HG03097 (cell line): Measurements from ENCODE around the gene SORBS1.

ENCODE experiments used
- ATAC-seq: cut with Tn5 transposase; IDR thresholded peaks from one replicate; pipeline ENCODE4 v1.9.1; 2021; ENCODE audit not compliant: unreplicated experiment, low FRiP score

Gene SORBS1

DNA sequence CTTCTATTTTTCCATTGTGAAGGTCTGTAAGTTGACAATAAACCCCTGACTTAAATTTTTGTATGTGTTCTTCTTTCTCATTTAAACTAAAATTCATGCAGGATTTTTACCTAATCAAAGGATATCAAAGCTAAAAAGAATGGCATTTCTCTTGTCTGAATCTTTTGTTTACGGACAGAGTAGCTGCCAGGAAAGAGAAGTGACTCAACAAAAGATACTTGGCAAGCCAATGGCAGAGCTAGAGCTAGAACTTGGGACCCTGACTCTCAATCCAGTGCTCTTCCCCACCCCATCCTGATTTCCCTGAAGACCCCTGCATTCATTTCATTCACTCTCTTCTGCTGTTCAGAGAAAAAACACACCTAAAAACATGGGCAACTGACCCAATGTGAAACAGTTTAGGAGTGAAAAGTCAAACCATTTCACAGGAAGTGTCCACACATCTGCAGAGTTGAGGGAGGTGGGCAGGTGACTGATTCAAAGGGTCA, 230.2 kb downstream of the SORBS1 start:
- ATAC-seq: no peak

DNA sequence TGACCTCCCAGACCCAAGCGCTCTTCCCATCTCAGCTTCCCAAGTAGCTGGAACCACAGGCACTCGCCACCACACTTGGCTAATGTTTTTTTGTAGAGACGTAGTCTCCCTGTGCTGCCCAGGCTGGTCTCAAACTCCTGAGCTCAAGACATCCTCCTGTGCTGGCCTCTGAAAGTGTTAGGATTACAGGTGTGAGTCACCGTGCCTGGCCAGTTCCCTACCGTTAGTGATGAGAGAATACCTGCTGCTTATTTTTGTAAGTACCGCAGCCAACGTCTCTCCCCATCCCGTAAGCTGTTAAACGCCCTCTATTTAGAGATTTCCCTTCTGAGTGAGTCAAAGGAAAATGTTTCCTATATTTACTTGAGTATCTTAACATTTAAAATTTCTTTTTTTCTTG, 231.9 kb downstream of the SORBS1 start:
- no peak for ATAC-seq

DNA sequence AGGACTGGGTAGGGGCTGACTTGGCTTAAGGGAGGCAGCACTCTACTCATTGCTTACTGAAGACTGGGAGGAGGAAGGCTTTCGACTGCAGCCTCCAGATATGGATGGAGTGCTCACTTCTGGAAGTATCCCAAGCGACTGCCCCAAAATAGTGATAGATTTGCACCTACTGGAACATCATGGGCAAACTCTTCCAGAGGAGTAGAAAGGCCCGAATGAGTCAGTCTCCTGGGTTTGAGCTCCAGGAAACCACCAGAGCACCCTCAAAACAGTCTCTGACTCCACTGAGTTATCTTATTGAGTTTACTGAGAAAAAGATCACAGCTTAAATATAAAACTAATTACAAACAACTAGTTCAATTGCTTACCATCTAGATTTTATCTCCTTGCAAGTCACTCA, 233.2 kb downstream of the SORBS1 start:
- ATAC-seq: no peak

DNA sequence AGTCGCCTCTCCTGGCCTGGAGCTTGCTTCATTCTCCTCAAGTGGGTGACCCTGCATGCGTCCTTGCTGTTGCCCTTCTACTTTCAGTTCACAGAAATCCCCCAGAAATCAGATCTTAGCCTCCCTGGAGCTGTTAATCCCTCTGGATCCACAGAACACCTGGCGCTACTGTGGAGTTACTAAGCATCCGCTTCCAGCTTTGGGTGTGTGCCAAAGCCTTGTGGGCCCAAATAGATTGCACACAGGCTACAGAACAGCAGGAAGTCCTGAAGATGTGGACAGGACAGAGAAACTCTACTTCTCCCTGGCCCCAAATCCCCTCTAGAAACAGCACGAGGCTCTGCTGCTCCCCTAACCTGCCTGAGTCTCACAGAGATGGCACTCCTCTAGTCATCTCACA, 233.8 kb downstream of the SORBS1 start:
- no peak for ATAC-seq

DNA sequence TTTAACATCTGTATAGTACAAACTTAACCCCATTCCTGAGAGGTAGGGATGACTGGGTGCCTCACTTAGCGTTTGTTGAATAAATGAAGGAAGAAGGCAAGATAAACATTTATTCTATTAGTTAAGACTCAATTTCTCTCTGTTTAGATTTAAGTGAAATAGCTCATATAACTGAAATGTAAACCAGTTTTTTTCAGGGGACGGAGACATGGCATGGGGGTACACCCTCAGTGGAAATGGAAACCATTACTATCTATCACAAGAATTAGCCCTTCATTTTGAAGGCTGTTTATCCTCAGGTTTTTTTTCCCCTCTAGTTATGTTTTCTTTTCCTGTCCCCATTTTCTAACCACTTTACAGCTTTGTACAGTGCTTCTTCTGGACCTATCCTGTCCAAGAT, 234.8 kb downstream of the SORBS1 start:
- ATAC-seq: no peak

DNA sequence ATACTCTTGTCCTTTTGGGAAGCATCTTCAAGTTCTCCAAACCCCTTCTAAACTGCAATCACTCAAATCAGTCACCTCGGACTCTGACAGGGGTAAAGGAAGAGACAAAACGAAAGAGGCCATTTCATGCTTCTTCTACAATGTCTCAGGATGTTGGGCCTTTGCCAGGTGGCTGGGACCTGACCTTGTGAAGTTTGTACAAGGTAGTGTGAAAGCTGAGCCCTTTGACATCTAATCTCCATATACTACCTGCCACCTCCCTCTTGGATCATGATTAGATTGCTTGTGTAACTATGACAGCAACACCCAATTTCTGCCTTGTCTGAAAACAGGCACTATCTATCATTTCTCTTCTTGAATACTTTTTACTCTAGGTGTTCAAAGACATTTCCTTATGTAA, 235.3 kb downstream of the SORBS1 start:
- ATAC-seq: no peak

DNA sequence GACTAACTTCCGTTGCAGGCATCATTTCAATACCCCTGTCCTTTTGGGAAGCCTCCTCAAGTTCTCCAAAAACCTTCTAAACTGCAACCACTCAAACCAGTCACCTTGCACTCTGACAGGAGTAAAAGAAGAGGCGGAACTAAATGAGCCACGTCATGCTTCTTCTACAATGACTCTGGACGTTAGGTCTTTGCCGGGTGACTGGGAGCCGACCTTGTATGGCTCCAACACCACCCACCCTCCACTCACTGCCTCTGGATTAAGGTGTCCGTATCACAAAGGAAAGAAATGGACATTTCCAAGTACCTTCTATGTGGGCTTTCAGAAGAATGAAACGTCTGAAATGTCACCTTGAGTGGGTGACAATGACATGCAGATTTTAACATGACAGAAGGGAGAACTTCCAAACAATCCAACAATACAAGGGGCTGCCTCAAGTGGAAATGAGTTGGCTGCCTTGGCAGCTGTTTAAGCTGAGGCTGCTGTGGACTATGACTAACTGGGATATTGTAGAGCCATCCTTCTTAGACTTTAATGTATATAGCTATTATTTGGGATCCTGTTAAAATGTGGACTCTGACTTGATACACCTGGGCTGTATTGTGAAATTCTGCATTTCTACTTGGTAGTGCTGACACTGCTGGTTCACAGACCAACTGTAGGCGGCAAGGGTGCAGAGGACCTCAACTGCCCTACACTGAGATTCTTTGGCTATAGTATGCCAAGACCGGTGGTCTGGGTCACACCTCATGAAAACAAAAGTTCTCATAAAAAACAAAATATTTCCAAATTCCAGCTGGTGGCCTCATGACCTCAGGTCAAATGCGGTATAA, 236.5 kb downstream of the SORBS1 start:
- no peak for ATAC-seq

DNA sequence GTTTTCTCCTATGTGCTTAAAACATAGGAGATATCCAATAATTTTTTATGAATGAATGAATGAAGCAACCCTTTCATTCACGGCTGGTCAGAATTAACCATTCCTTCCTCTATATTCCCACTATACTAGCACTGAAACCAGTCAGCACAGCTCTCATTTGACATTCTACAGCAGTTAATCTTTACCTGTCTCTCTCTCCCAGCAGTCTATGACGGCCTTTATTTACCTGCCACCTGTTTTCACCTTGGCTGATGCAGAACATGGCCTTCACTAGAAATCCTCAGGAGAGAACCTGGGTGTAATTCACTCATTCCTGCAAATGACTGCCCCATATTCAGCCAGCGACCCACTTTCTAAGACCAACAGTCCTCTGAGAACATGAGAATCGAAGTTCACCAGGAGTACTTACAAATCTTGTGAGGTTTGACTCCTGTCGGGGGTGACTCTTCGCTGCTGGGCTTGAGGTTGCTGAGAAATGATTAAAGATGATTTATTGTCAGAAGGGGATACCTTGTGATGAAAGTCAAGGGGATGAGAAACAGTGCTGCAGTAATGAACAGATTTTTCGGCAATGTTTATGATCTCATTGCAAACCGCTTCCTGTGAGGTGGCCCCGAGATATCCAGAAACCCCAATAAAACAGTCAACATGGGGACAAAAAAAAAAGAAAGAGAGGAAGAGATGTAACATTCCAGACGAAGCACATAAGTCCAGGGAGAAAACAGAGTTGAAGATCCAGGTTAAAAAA, 239.4 kb downstream of the SORBS1 start:
- ATAC-seq: no peak

DNA sequence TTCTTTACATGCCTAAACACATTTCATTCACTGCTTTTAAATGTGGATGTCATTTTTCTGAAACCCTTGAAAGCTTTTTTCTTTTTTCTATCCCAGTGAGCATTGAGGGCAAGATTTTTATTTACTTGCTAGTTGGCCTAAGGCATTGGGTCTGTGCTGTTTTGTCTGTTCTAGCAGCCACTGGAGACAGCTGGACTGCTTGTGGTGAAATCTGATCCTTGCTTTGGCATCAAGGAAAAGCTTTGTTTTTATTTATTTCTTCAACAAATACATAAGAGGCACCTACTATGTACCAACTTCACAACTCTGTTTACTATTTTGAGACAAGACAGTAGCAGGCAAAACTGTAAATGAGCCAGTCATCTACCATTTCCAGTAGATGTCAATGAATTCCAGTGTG, 241.9 kb downstream of the SORBS1 start:
- ATAC-seq: no peak

DNA sequence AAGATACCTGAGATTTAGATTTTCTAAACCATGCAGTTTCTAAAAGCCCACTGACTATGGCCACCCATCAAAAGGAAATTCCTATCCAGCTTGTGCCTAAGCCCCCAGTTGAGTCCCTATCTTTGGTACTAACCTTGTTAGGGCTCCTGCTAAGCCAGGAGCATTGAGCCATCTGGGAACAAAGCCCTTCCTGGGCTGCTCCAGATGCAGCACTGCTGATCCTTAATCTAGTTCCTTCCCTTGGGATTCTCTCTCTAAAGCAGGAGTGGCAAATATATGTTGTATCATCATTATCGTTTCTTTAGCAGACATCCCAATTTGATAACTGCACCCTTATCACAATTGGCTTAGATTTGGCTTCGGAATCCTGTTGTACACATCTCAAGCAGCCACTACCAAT, 245.7 kb downstream of the SORBS1 start:
- ATAC-seq: no peak

DNA sequence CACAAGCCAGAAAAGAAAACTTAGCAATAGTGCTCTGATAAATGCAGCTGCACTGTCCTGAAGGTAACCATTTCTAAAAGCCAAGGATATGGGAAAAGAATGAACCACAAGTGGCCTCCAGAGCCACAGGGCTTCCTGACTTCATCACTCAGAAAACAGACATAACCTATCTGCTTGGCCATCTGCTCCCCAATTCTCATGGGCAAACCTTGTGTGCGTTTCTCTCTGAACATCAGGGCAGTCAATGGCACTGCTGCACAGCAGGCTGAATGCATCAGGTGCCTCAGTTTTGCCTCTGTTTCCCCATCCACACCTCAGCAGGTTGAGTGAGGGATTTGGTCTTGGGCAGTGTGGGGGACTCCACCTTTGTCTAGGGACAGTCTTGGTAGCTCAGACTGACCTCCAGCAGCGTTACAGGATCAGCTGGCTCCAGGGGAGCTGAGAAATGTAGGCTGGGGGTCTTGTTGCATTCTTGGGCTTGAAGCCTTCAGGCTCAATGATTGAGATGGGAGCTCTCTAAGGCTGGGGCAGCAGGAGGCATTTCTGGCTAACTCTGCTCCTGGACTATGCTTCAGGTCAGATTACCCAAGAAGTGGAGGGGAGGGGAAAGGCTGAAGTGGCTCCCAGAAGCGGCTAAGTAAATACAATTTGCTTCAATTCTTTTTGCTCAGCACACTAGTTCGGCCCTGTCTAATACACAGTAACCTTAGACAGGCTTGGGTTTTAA, 246.8 kb downstream of the SORBS1 start:
- ATAC-seq: no peak

DNA sequence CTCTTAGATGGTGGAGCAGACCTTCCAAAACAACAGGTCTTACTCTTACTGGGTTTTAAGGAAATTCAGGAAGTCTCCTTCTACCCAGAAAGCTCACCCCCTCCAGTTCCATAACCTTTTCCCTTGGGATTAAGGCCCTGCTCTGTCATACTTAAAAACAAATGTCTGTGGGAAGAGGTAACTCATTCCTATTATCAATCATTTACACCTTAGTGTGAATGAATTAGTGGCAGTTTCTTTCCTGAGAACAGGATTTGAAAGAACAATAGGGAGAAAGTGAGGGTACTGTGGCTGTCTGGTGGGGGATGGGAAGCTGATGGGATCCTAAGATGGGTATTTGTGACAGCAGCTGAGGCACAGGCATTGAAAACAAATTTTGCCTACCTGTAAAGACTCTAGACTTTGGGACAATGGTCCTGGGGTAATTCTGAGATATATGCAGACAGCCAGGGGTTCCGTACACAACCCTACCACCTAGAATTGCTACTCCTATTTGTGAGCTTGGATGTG, 248.1 kb downstream of the SORBS1 start:
- ATAC-seq: no peak

DNA sequence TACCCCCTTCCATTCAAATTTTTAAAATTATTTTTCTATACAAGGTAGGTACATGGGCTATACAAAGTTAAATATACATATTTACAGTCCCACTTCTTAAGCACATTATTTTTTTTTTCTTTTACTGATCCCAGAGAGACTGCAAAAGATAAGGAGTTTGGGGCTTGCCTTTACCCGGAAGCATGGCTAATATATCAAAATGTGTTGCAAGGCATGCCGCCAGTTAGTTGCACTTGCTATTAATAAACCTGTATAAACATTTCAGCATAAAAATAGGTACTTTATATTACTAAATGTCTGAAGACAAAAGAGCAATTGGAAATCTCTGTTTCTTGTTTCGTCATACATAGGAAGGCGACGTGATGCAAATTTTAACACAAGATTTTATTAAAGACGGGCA, 248.9 kb downstream of the SORBS1 start:
- ATAC-seq: no peak

DNA sequence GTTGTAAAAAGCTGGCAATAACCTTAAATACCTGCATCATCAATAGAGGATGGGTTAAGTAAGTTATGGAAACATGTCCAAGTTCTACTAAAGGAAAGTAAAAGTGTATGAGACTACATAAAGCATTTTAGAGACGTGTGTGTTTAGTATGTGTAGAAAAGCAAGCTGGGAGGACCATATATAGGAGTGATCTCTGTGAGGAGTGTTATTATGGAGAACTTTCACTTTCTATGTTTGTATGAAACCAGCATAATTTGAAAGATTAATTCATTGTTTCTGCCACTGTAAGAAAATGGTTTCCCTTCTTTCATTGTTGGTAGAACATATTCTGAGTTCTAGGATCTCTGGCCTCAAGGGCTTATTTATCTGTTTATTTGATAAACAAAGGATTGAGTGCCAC, 251.2 kb downstream of the SORBS1 start:
- ATAC-seq: no peak

DNA sequence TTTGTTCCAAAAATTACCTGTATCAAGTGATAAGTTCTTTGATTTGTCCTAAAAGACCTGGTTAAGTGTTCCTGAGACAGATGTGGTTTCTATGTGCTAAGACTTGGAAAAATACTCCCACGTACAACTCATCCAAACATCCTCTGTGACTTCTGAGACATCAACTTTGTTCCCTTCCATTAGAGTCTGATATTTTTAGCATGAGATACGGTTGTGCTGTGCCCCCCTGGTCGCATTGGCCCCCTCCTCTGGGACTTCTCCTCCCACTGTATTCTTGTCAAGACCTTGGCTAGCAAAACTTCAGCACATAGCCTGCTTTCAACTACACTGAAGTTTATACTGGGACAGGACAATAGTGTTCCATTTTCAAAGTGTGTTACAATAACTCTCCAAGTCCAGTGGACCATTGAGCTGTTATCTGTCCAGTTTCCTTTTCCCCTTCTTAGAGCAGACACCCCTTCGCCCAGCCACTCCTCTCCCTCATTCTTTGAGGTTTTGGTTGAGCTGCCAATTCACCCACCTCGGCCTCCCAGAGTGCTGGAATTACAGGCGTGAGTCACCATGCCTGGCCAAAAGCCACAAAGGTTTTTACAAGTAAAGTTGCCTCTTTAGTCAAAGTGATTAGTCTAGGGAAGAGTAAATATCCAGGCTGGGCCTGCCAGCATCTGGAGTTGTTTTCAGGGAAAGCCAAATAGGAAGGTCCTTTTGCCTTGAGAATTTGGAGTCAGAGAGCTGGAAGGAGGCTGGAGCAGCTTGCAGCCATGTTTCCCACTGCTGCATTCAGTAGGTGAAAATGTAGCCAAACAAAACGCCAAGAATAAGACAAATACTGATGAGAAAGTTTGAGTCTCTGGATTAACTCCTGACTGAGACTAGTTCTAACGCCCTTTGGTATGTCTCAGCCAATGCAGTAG, 252.5 kb downstream of the SORBS1 start:
- no peak for ATAC-seq

DNA sequence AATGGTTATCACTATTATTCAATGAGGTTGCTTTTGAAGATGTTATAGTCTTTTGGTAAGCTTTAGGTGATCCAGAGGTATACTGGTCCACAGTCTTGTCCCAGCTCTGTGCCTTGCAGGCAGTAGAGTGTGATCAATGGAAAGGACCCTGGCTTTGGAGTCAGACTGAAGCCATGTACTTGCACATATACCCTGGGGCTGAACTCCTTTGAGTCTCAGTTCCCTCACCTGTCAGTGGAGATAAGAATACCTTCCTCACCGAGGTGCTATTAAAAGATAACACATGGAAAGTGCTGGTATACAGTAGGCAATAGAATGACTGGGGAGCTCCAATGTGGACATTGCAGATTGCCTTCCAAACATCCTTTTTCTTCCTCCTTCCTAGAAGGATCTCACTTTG, 254.3 kb downstream of the SORBS1 start:
- ATAC-seq: no peak

DNA sequence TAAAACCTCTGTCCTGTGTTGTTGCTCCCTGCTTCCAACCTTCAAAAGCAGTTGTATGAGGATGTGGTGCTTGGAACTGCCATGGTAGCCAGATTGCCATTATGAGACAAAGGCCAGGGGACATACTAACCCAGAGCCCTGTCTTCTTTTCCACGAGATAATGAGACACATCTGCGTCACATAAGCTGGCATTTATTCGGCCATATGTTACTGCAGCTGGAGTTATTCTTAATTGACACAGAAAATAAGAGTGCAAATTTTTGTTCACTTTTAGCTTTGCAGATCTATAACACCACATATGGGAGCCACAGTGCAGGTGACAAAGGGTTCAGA, 254.9 kb downstream of the SORBS1 start:
- ATAC-seq: no peak

DNA sequence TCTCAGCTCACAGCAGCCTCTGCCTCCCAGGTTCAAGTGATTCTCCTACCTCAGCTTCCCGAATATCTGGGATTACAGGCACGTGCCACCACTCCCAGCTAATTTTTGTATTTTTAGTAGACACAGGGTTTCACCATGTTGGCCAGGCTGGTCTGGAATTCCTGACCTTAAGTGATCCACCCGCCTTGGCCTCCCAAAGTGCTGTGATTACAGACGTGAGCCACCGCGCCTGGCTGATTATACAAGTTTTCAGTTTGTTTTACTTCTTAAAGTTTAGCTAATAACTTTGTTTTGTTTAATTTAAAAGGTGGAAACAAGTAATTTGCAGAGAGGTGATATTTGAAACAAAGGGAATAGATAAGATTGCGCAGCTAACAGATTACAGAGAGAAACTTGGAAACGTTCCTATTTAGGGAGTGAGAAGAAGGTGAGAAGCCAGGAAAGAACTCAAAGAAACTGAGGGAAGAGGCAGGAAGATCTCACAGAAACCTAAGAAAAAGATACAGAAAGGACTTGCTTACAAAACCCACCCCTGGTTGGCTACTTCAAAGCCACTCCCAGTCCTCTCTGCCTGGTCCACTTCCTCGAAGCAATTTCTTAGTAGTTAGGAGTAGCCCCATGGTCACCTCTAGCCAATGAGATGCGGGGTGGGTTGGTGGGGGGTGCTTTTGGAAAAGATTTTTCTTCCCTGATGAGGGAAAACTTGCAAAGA, 255.4 kb downstream of the SORBS1 start:
- ATAC-seq: no peak

DNA sequence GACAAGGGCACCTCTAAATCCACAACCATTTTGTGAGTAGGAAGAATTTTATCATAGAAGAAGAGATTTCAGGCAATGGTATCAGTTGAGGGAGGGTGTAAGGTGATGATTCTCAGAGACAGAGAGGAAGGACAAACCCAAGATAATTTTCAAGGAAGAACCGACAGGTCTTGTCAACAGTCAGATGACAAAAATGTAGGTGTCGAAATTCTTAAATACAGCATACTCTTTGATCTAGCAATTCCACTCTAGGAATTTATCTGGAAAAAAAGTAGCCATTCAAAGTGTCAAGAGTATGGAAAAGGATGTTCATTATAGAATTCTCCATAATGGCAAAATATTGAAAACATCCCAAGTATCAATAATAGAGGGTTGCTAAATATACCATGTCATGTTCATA, 256.2 kb downstream of the SORBS1 start:
- ATAC-seq: no peak

DNA sequence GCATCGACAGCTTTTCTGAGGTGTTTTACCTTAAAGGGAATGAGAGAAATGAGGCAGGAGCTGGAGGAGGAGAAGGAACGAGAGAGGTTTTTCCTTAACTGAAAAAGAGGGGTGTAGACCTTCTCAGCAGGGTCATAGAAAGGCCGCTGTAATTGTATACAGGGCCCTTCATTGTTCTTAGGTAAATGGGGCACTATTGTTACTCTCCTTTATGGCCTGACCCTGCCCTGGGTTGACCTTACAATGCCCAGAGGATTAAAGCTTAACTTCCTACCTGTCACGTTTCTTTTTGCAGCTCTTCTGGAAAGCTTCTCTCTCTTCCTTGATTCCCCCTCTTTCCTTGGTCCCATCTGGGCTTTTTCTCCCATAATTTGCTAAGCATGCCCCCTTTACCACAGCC, 256.7 kb downstream of the SORBS1 start:
- no peak for ATAC-seq
